Liver (tissue), 9 donors: ENCODE results near the gene ARID4B. TPM values are rescaled to one million over a fixed set of nuclear protein-coding genes. Genes with fewer than 3 reads are reported as not detected.

Source experiments
- DNase-seq: peaks from one replicate; pipeline ENCODE4 v3.0.0-alpha.2; 2017; ENCODE audit warnings: low spot score
- H3K27ac ChIP-seq, 2 donors: one replicate each; pipeline ENCODE4 v1.7.0; 2013; ENCODE audit warnings: inconsistent platforms in 2 of 2, low read length in 2 of 2, control low read depth in 1 of 2, low read depth in 1 of 2, mild to moderate bottlenecking in 1 of 2
- H3K27me3 ChIP-seq, 4 donors: one replicate each; pipeline versions ENCODE4 v1.6.1 to v1.7.0; 2013; ENCODE audit warnings: low read length in 3 of 4, inconsistent platforms in 1 of 4, mild to moderate bottlenecking in 1 of 4, moderate library complexity in 1 of 4; ENCODE audit not compliant: control insufficient read depth in 4 of 4, insufficient read depth in 4 of 4
- H3K36me3 ChIP-seq, 4 donors: one replicate each; pipeline versions ENCODE4 v1.6.1 to v1.7.0; 2013; ENCODE audit warnings: low read length in 3 of 4, mild to moderate bottlenecking in 3 of 4, low read depth in 1 of 4, moderate library complexity in 1 of 4; ENCODE audit not compliant: control insufficient read depth in 4 of 4, insufficient read depth in 3 of 4
- H3K4me1 ChIP-seq, 4 donors: one replicate each; pipeline versions ENCODE4 v1.6.1 to v1.7.0; 2013; ENCODE audit warnings: low read length in 3 of 4, mild to moderate bottlenecking in 3 of 4, moderate library complexity in 1 of 4; ENCODE audit not compliant: control insufficient read depth in 4 of 4, insufficient read depth in 4 of 4
- H3K4me3 ChIP-seq, 3 donors: one replicate each; pipeline versions ENCODE4 v1.6.1 to v1.7.0; 2013; ENCODE audit warnings: low read length in 3 of 3, control low read depth in 1 of 3, low read depth in 1 of 3, mild to moderate bottlenecking in 1 of 3
- H3K9ac ChIP-seq, 2 donors: one replicate each; pipeline ENCODE4 v1.7.0; 2013; ENCODE audit warnings: low read length in 2 of 2, mild to moderate bottlenecking in 2 of 2, moderate library complexity in 2 of 2, control low read depth in 1 of 2, low read depth in 1 of 2
- H3K9me3 ChIP-seq, 4 donors: one replicate each; pipeline versions ENCODE4 v1.6.1 to v1.7.0; 2013; ENCODE audit warnings: low read length in 3 of 4; ENCODE audit not compliant: control insufficient read depth in 4 of 4
- EGR1 ChIP-seq, 2 donors: IDR thresholded peaks; 2 replicates each; pipeline ENCODE4 v1.6.1; 2016 to 2018; ENCODE audit warnings: antibody characterized with exemption in 2 of 2, low read depth in 2 of 2
- HNF4A ChIP-seq, 2 donors: conservative IDR thresholded peaks; 2 replicates each; pipeline ENCODE4 v1.6.1; 2016; ENCODE audit warnings: antibody characterized with exemption in 2 of 2, mild to moderate bottlenecking in 2 of 2
- JUND ChIP-seq, 2 donors: IDR thresholded peaks; 2 replicates each; pipeline ENCODE4 v1.6.1; 2016; ENCODE audit warnings: antibody characterized with exemption in 2 of 2
- NR2F2 ChIP-seq: IDR thresholded peaks from 2 replicates; pipeline ENCODE4 v1.6.1; 2016; ENCODE audit warnings: antibody characterized with exemption
- RAD21 ChIP-seq, 2 donors: IDR thresholded peaks; 2 replicates each; pipeline ENCODE4 v1.6.1; 2016; ENCODE audit warnings: antibody characterized with exemption in 2 of 2, mild to moderate bottlenecking in 2 of 2
- RXRA ChIP-seq, 2 donors: IDR thresholded peaks; 2 replicates each; pipeline ENCODE4 v1.6.1; 2017 to 2018; ENCODE audit warnings: antibody characterized with exemption in 2 of 2, mild to moderate bottlenecking in 1 of 2
- SP1 ChIP-seq: IDR thresholded peaks from 2 replicates; pipeline ENCODE4 v1.6.1; 2018; ENCODE audit warnings: antibody characterized with exemption, mild to moderate bottlenecking
- TAF1 ChIP-seq: conservative IDR thresholded peaks from 2 replicates; pipeline ENCODE4 v1.6.1; 2016; ENCODE audit warnings: antibody characterized with exemption, mild to moderate bottlenecking
- WGBS: extraction: QIAGEN DNeasy Blood & Tissue Kit; methylation state at CpG from one replicate; pipeline ENCODE4 v1.1.7; 2013; 5-methylcytosine and 5-hydroxymethylcytosine counted together
- polyA plus RNA-seq, 2 donors: library from polyadenylated mRNA; stranded (reverse) in 1 of 2; unstranded in 1 of 2; fragments of 200-250 nt in 1 of 2; fragments of >200 nt in 1 of 2; fragmentation: Nextera tagmentation in 1 of 2; extraction: Ambion mirVana in 1 of 2; gene quantifications; one replicate each; pipeline versions ENCODE4 v1.2.1 to v1.2.3, GENCODE V29; 2013 to 2015
- total RNA-seq, 2 donors: library from RNA; depleted of rRNA; stranded (reverse); fragments of >200 nt; gene quantifications; one replicate each; pipeline ENCODE4 v1.2.3, GENCODE V29; 2014
- TF ChIP-seq, protein P1 (sequence below): fragments of 150-350 bp; IDR thresholded peaks from 2 replicates; pipeline ENCODE4 v1.5.1; 2017; ENCODE audit warnings: improper control_type of control experiment, low read depth, low read length; ENCODE audit not compliant: missing input control
- TF ChIP-seq, protein P2 (sequence below): IDR thresholded peaks from 2 replicates; pipeline ENCODE4 v1.6.1; 2016; ENCODE audit warnings: antibody characterized with exemption
- TF ChIP-seq, protein P3 (sequence below): IDR thresholded peaks from 2 replicates; pipeline ENCODE4 v1.6.1; 2016; ENCODE audit warnings: antibody characterized with exemption
- donor health status: healthy.
- donor health status: healthy.
- donor health status: healthy.
- donor health status: healthy.
- donor health status: healthy.

ARID4B gene
- total and polyA plus RNA-seq, 4 donors: 4.2 to 27.3 (median 21.3) TPM

DNA sequence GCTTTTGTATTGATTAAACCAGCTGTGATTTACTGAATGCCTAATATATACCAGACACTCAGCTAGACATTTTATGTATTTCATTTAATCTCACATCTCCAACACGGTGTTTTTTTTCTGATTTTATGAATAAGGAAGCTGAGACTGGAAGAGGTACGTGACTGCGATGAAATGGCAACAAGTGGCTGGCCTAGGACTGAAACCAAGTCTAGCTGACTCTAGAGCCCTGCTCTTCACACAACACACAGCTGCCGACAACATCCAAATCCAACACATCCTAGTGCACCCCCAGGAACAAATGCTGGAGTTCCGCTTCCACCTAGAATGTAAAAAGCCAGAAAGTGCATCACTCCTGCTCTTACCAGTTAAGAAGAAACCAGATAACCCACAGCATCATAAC, 188.7 kb downstream of the ARID4B start:
- TF ChIP-seq TAF1 (no peak), NR2F2 (no peak), EGR1 (IDR thresholded peaks at IDR 0.05; ENCODE audit: low read depth in 2 of 2) (no peak), RXRA (IDR thresholded peaks at IDR 0.05) (no peak), SP1 (no peak)
- TF ChIP-seq, protein P1, sequence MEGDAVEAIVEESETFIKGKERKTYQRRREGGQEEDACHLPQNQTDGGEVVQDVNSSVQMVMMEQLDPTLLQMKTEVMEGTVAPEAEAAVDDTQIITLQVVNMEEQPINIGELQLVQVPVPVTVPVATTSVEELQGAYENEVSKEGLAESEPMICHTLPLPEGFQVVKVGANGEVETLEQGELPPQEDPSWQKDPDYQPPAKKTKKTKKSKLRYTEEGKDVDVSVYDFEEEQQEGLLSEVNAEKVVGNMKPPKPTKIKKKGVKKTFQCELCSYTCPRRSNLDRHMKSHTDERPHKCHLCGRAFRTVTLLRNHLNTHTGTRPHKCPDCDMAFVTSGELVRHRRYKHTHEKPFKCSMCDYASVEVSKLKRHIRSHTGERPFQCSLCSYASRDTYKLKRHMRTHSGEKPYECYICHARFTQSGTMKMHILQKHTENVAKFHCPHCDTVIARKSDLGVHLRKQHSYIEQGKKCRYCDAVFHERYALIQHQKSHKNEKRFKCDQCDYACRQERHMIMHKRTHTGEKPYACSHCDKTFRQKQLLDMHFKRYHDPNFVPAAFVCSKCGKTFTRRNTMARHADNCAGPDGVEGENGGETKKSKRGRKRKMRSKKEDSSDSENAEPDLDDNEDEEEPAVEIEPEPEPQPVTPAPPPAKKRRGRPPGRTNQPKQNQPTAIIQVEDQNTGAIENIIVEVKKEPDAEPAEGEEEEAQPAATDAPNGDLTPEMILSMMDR: no peak
- Histone ChIP-seq H3K9ac (no peak overlapping the region), H3K27ac (no peak overlapping the region), H3K27me3 (no peaks in the 10 kb centered on the region), H3K36me3 (peaks cover 16 to 29% (median 24%) of the 10 kb centered on the region in 4 donors), H3K4me1 (no peaks in the 10 kb centered on the region), H3K9me3 (no peaks in the 10 kb centered on the region), H3K4me3 (no peak overlapping the region)
- no peak for DNase-seq
- 96% methylated on average over 5 of the region's 5 CpGs for WGBS

DNA sequence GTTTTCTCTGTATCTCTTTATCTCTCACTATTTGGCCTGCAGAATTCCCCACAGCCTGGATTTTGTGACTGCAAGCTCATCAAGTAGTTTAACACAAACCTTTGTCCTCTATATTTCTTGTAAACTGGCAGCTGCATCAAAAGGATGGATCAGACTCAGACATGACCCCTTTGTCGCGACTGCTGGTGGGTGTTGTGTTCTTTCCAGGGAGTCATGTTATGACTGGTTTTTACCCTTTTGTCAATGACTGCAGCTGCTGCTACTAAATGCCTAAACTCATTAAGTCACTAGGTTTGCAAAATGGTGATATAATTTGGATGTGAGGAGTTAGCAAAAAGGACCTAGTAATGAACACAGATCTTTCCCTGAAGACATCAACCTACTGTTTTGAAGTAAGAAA, 189.2 kb downstream of the ARID4B start:
- peaks cover 18 to 27% (median 22%) of the 10 kb centered on the region in 4 donors for H3K36me3 ChIP-seq
- H3K9me3 ChIP-seq: no peaks in the 10 kb centered on the region
- no peak for DNase-seq

DNA sequence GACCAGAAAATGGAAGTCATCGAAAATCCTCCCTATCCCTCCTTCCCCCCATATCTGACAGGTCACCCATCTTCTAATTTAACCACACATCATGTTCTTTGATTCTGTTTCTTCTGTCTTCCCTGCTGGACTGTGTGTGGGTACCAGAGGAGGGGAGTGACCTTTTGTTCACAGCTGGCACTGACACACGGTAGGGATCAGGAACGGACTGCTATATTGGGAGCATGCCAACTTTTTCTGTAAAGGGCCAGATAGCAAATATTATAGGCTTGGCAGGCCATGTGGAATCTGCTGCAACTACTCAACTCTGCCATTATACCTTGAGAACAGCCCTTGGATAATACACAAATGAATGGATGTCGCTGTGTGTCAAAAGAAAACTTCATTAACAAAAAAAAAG, 191.9 kb downstream of the ARID4B start:
- peaks cover 17 to 27% (median 22%) of the 10 kb centered on the region in 4 donors for H3K36me3 ChIP-seq
- no peak for DNase-seq

More for the DNA sequence above, 189.2 kb downstream of the ARID4B start:
- Histone ChIP-seq H3K9ac (no peak overlapping the region), H3K27me3 (no peaks in the 10 kb centered on the region), H3K4me3 (no peak overlapping the region), H3K27ac (no peak overlapping the region), H3K4me1 (no peaks in the 10 kb centered on the region)
- TF ChIP-seq TAF1: no peak
- TF ChIP-seq EGR1 (IDR thresholded peaks at IDR 0.05; ENCODE audit: low read depth in 2 of 2): no peak
- TF ChIP-seq RAD21 (IDR thresholded peaks at IDR 0.05): no peak
- TF ChIP-seq, protein P2, sequence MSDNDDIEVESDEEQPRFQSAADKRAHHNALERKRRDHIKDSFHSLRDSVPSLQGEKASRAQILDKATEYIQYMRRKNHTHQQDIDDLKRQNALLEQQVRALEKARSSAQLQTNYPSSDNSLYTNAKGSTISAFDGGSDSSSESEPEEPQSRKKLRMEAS: no peak
- TF ChIP-seq, protein P3, sequence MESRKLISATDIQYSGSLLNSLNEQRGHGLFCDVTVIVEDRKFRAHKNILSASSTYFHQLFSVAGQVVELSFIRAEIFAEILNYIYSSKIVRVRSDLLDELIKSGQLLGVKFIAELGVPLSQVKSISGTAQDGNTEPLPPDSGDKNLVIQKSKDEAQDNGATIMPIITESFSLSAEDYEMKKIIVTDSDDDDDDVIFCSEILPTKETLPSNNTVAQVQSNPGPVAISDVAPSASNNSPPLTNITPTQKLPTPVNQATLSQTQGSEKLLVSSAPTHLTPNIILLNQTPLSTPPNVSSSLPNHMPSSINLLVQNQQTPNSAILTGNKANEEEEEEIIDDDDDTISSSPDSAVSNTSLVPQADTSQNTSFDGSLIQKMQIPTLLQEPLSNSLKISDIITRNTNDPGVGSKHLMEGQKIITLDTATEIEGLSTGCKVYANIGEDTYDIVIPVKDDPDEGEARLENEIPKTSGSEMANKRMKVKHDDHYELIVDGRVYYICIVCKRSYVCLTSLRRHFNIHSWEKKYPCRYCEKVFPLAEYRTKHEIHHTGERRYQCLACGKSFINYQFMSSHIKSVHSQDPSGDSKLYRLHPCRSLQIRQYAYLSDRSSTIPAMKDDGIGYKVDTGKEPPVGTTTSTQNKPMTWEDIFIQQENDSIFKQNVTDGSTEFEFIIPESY: no peak
- TF ChIP-seq JUND (IDR thresholded peaks at IDR 0.05): no peak
- no peak for TF ChIP-seq SP1
- no peak for TF ChIP-seq NR2F2
- WGBS: 85% methylated on average over 2 of the region's 2 CpGs

More for the DNA sequence above, 191.9 kb downstream of the ARID4B start:
- Histone ChIP-seq H3K9ac (no peak overlapping the region), H3K27me3 (no peaks in the 10 kb centered on the region), H3K4me3 (no peak overlapping the region), H3K27ac (no peak overlapping the region), H3K9me3 (no peaks in the 10 kb centered on the region), H3K4me1 (no peaks in the 10 kb centered on the region)
- 55% methylated on average over 4 of the region's 4 CpGs for WGBS
- TF ChIP-seq RXRA (IDR thresholded peaks at IDR 0.05) (peak in 1 of 2 donors; percentile 41), HNF4A (conservative IDR thresholded peaks at IDR 0.05) (peak in 1 of 2 donors; percentile 42), EGR1 (IDR thresholded peaks at IDR 0.05; ENCODE audit: low read depth in 2 of 2) (no peak)
